HG03064 (cell line): ENCODE measurements around the gene HLA-B.
"Not testable (repeated sequence)": the region's sequence is repeated elsewhere in the genome, so short reads cannot be mapped to it uniquely, and the experiment has no call there.

Source experiments
- ATAC-seq: cut with Tn5 transposase; IDR thresholded peaks from one replicate; pipeline ENCODE4 v1.9.1; 2021; ENCODE audit warnings: low read depth; ENCODE audit not compliant: unreplicated experiment

Gene HLA-B

DNA sequence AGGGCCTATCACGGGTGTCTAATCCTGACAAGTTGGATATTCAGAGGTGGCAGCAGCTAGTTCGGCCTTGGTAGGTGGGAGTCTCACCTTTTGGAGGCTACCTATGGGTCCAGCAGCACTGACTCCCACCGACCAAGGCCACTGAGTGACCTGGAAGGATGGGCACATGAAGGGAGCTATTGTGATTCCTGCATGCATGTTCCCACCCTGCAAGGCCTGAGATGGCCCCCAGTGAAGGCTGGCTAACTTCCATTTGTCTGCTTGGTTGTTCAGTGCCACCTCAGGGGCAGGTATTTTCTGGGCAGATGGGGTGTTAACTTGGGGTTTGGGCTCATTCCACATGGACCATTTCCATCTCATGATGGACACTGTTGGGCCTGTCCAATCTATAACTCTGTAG, 28.1 kb upstream of the HLA-B start:
- ATAC-seq, result no peak

GRCh38 chr6:31383149-31383548, 26.2 kb upstream of the HLA-B start:
- no peak for ATAC-seq

DNA sequence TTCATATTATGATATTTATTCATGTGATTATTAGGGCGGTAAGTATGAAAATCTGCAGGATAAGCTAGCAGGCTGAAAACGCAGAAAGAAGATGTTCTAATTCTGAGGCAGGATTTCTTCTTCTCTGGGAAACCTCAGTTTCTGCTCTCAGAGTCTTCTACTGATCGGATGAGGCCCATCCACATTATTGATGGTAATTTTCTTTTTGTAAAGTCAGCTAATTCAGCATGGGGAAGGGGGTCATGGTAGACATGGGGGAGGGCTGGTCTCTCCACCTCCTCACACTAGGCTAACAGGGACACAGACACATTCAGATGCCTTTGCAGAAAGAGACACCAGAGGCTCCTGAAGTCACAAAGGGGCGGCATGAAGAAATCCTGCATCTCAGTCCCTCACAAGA, 24.7 kb upstream of the HLA-B start:
- ATAC-seq, result no peak

- no peak for ATAC-seq
These were observed 22.9 kb upstream of the HLA-B start for GRCh38 chr6:31379850-31380249.

DNA sequence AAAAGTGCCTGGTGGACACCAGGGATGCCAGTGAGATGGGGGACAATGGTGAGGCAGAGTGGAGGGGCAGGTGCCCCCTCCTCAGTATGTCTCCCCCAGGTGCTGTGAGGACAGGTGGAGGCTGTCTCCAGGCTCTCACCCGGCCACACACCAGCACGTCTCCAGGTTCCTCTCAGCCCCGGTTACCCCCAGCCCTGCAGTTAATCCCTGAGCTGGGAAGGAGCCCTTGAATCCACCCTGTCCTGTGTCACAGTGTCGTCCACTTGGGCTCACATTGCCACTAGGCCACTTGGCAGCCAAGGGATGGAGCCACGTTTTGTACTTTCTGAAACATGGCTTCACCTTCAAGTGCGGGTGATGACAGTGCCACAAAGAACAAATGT, 21.7 kb upstream of the HLA-B start:
- no peak for ATAC-seq

DNA sequence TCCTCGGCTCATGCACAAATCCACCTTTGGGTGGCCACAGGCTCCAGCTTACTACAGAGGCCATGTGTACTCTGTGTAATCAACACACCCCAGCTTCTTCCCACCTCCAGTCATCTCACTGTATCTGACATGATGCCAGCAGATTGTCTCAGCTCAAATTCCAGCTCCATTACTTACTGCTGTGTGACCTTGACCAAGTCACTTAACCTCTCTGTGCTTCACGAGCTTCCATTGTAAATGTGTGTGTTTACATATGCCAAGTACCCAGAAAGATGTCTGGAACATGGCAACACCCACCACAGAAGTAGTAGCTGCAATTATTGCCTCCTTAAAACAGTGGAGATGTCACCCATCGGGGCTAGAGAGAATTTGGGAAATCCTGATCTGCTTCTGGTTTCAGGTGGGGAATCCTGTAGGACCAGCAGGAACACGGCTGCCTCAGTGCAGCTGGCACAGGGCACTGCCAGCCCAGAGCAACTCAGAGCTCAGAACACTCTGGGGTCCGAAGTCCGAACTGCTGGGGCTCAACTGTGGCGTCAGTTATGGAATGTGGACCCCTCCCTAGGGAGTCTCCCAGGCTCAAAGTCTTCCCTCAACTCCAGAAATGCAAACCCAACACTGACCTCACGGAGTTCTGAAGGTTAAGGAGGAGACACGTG, 21.2 kb upstream of the HLA-B start:
- no peak for ATAC-seq

DNA sequence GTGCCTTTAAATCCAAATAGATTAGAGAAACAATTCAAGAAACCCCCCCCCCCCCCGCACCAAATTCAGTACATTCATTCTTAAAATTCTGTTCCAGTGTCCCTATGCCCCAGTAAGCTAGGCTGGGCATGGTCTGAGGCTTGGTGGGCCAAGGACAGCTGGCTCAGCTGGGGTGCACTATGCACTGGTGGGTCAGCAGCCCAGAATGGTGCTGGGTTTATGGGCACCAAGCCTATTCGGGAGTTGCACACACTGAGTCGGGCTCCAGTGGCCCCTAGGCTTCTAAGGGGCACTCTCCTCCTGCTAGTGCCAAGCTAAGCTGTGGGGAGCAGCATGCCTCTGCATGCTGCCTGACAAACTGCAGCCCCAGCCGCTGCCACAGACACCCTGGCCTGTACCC, 20.1 kb upstream of the HLA-B start:
- no peak for ATAC-seq

GRCh38 chr6:31375699-31376098, 18.7 kb upstream of the HLA-B start:
- no peak for ATAC-seq

DNA sequence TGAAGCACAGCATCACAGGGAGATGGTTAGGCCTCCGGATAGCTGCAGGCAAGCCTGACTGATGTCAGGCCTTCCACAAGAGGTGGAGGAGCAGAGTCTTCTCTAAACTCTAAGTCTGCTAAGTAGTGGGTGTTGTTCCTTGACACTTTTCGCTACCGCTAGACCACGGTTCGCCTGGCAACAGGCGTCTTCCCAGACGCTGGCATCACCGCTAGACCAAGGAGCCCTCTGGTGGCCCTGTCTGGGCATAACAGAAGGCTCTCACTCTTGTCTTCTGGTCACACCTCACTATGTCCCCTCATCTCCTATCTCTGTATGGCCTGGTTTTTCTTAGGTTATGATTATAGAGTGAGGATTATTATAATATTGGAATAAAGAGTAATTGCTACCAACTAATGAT, 17.1 kb upstream of the HLA-B start:
- not testable (repeated sequence) for ATAC-seq

DNA sequence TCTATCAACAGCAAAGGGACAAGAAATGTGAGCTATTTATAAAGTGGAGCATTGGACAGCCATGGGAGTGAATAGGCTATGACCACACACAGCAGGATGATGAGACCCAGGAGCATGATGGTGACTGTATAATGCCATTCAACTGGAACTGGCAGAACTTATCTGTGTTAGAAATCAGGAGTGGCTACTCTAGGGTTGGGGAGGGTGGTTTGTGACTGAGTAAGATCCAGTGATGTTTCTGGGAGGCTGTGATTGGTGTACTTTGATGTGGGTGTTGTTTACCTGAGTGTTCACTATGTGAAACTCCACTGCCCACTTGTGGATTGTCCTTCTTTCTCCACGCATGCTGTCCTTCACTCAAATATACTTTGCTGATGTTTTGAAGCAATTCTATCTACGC, 11.5 kb upstream of the HLA-B start:
- no peak for ATAC-seq

GRCh38 chr6:31366693-31367470, 9.9 kb upstream of the HLA-B start:
- ATAC-seq, result peak; percentile 75

DNA sequence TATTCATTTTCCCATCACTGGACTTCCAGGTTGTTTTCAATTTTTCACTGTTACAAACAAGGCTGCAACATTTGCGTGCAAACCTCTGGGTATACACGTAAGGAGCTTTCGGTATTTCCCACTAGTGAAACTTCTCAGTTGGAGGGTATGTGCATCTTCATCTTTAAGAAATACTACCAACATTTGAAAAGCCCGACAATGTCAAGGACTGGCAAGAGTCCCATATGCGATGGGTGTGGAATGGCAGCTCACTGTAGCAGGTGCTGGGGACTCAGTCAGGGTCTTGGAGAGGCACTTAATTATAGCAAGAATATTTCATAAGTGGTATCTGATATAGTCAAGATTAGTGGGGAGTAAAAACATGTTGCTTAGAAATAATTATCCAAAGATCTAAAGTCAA, 8.9 kb upstream of the HLA-B start:
- ATAC-seq, result no peak

GRCh38 chr6:31363811-31364210, 6.8 kb upstream of the HLA-B start:
- no peak for ATAC-seq

GRCh38 chr6:31362751-31363150, 5.8 kb upstream of the HLA-B start:
- ATAC-seq, result no peak

GRCh38 chr6:31359581-31359980, 2.6 kb upstream of the HLA-B start:
- no peak for ATAC-seq

- ATAC-seq, result no peak
These were observed 1.3 kb upstream of the HLA-B start for GRCh38 chr6:31358302-31358701.

- ATAC-seq, result no peak
These were observed 907 bp upstream of the HLA-B start for GRCh38 chr6:31357886-31358285.

GRCh38 chr6:31356216-31356945, 598 bp downstream of the HLA-B start:
- no peak for ATAC-seq

GRCh38 chr6:31355583-31355948, 1.4 kb downstream of the HLA-B start:
- no peak for ATAC-seq

- no peak for ATAC-seq
These were observed 2.0 kb downstream of the HLA-B start for GRCh38 chr6:31354864-31355582.
